Lower leg skin (tissue), 4 donors: ENCODE results near the gene ZNF654. TPM values are rescaled to one million over a fixed set of nuclear protein-coding genes. Genes with fewer than 3 reads are reported as not detected.

Experiments used
- DNase-seq, 2 donors: peaks; one replicate each; pipeline ENCODE4 v3.0.0-alpha.2; 2019; ENCODE audit warnings: low spot score in 2 of 2
- H3K4me3 ChIP-seq: fragments of 200-600 bp; sonication (generic); 2 replicates; pipeline ENCODE4 v1.5.1; 2017; ENCODE audit warnings: mild to moderate bottlenecking, low read depth; ENCODE audit not compliant: poor library complexity, severe bottlenecking
- POLR2A ChIP-seq, 2 donors: fragments of 450-650 bp; IDR thresholded peaks; one replicate each; pipeline ENCODE4 v1.6.1; 2016 to 2017; ENCODE audit warnings: antibody characterized with exemption in 2 of 2, mild to moderate bottlenecking in 1 of 2, moderate library complexity in 1 of 2
- WGBS, 2 donors: methylation state at CpG; one replicate each; pipeline ENCODE4 v1.1.5; 2018; 5-methylcytosine and 5-hydroxymethylcytosine counted together
- intact Hi-C: fragments of 100-400 bp; cut with DNase I; formaldehyde crosslinking; loops from one replicate; pipeline ENCODE4 v1.15.0; 2023; ENCODE audit warnings: low total_unique reads
- total RNA-seq, 4 donors: library from RNA; depleted of rRNA; stranded (reverse); fragments of >200 nt; gene quantifications; one replicate each; pipeline ENCODE4 v1.1.0, GENCODE V29; 2016
- TF ChIP-seq, protein P1 (sequence below), 3 donors: fragments of 450-650 bp; IDR thresholded peaks; one replicate each; pipeline ENCODE4 v1.5.1; 2016; ENCODE audit warnings: antibody characterized with exemption in 3 of 3, mild to moderate bottlenecking in 3 of 3, moderate library complexity in 2 of 3

The ZNF654 gene
- total RNA-seq, 4 donors from 2014 or later: 12.1 to 19.4 (median 16.3) TPM

- intact Hi-C loops: no loop called here
- no peak for TF ChIP-seq POLR2A (IDR thresholded peaks at IDR 0.05)
- TF ChIP-seq, protein P1, sequence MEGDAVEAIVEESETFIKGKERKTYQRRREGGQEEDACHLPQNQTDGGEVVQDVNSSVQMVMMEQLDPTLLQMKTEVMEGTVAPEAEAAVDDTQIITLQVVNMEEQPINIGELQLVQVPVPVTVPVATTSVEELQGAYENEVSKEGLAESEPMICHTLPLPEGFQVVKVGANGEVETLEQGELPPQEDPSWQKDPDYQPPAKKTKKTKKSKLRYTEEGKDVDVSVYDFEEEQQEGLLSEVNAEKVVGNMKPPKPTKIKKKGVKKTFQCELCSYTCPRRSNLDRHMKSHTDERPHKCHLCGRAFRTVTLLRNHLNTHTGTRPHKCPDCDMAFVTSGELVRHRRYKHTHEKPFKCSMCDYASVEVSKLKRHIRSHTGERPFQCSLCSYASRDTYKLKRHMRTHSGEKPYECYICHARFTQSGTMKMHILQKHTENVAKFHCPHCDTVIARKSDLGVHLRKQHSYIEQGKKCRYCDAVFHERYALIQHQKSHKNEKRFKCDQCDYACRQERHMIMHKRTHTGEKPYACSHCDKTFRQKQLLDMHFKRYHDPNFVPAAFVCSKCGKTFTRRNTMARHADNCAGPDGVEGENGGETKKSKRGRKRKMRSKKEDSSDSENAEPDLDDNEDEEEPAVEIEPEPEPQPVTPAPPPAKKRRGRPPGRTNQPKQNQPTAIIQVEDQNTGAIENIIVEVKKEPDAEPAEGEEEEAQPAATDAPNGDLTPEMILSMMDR (IDR thresholded peaks at IDR 0.05): no peak
- 10 to 11% methylated on average over 16 of the region's 16 CpGs for WGBS, 2 donors
- H3K4me3 ChIP-seq: peak overlapping the region; percentile 46
- DNase-seq: peak in 1 of 2 donors; percentile 29
Measured at GRCh38 chr3:88057630-88058305, 1.3 kb upstream of the ZNF654 start.

DNA sequence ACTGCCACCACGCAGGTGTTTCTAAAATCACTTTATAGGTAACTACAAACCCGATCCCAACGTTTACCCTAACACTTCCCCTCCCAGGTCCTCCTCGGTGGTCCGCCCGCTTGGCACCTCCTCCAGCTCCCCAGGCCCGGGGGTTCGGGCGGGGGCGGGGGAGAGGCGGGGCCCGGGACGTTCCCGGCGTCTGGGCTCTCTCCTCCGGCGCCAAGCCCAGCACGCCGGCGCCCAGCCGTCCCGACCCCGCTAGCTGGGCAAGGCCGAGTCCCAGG is 812 bp upstream of the ZNF654 start:
- peak overlapping the region; percentile 46 for H3K4me3 ChIP-seq
- intact Hi-C loops: no loop called here
- TF ChIP-seq, protein P1 (IDR thresholded peaks at IDR 0.05): no peak
- TF ChIP-seq POLR2A (IDR thresholded peaks at IDR 0.05): no peak
- 0 to 1% methylated on average over 7 to 24 of the region's 24 CpGs for WGBS, 2 donors
- no peak for DNase-seq

GRCh38 chr3:88059380-88060170 is 520 bp downstream of the ZNF654 start:
- peak overlapping the region; percentile 68 for H3K4me3 ChIP-seq
- TF ChIP-seq, protein P1 (IDR thresholded peaks at IDR 0.05): no peak
- TF ChIP-seq POLR2A (IDR thresholded peaks at IDR 0.05): no peak
- peak; percentile 23 to 84 for DNase-seq
- 1 to 2% methylated on average over 45 of the region's 45 CpGs for WGBS, 2 donors
- intact Hi-C loops: no loop called here

- intact Hi-C loops: no loop called here
- 13 to 36% methylated on average over 1 of the region's 1 CpG for WGBS, 2 donors
- no peak overlapping the region for H3K4me3 ChIP-seq
- DNase-seq: no peak
- TF ChIP-seq, protein P1 (IDR thresholded peaks at IDR 0.05): no peak
- TF ChIP-seq POLR2A (IDR thresholded peaks at IDR 0.05): no peak
Measured at GRCh38 chr3:88061746-88062145, 2.7 kb downstream of the ZNF654 start.

GRCh38 chr3:88075072-88075471 is 16.0 kb downstream of the ZNF654 start:
- TF ChIP-seq, protein P1 (IDR thresholded peaks at IDR 0.05): no peak
- TF ChIP-seq POLR2A (IDR thresholded peaks at IDR 0.05): no peak
- DNase-seq: no peak
- no peak overlapping the region for H3K4me3 ChIP-seq
- intact Hi-C loops: no loop called here
- WGBS, 2 donors: 74 to 75% methylated on average over 2 of the region's 2 CpGs
